ENCODE results near the gene KCNJ14. TPM values are rescaled to one million over a fixed set of nuclear protein-coding genes. Genes with fewer than 3 reads are reported as not detected.

Gene KCNJ14
- total RNA-seq, 2 donors from 2014 or later, result 0.34 to 1.2 TPM

DNA sequence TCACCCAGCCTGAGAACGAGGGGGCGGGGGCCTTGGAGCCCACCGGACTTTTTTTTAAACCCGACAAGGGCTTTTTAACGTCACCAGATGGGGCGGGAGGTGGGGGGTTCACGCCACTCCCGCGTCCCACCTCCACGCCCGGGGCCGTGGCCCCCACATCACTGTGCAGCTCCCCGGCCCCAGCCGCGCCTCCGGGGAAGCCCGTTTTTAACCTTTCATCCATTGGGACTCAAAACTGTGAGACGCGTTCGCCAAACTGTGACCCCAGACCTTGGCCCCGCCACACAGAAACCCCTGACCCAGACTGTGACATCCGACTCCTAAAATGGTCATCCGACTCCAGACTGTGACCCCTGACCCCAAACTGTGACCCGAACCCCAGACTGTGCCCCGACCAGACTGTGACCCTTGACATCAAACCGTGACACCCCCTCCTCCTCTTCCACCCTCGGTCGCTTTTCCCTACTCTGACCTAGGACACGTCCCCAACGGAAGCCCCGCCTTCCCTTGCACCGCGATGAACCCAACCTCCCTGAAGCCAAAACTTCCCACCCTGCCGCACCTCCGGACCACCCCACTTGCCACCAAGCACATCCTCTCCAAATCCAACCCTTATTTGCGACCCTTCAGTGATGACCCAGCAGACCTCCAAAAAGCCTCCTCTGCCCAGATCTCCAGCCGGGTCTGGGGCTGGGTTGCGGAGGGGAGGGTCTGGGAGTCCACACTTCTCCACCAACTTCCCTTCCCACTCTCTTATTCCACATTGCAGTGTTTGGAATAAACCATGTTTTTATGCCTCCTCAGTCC lies 11.0 kb upstream of the KCNJ14 start:
- DNase-seq, result no peak
- intact Hi-C loops (cut with DNase I, micrococcal nuclease), result no loop called here
- ATAC-seq, result no peak

- no peak for ATAC-seq
- DNase-seq, result no peak
- intact Hi-C loops (cut with DNase I, micrococcal nuclease), result no loop called here
Observed at GRCh38 chr19:48444936-48445200, 10.5 kb upstream of the KCNJ14 start.

- peak; percentile 9 for ATAC-seq
- intact Hi-C loops (cut with DNase I, micrococcal nuclease), result no loop called here
- DNase-seq, result no peak
Observed at GRCh38 chr19:48445256-48445605, 10.1 kb upstream of the KCNJ14 start.

GRCh38 chr19:48445606-48446481 lies 9.5 kb upstream of the KCNJ14 start, which contains the start of gene GRWD1:
TSS of gene GRWD1 (plus strand) at chr19:48445983. CDS start at chr19:48446006, 23 bp downstream.
- DNase-seq, result peak; percentile 92 to 93
- ATAC-seq, result peak; percentile 96
- intact Hi-C loops (cut with DNase I, micrococcal nuclease), result no loop called here

DNA sequence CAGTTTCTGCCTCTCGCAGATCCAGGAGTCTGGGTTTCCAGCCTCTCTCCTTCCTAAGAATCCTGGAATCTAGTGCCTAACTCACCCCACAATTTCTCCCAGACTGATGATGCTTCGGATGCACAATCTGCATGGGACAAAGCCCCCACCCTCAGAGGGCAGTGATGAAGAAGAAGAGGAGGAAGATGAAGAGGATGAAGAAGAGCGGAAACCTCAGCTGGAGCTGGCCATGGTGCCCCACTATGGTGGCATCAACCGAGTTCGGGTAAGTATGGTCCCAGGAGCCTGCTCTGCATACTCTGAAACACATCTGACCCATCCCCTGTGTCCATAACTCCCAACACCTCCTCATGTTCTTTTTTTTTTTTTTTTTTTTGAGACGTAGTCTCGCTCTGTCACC lies 8.8 kb upstream of the KCNJ14 start:
- ATAC-seq (no peak), DNase-seq (no peak)
- intact Hi-C loops (cut with DNase I, micrococcal nuclease), result no loop called here

DNA sequence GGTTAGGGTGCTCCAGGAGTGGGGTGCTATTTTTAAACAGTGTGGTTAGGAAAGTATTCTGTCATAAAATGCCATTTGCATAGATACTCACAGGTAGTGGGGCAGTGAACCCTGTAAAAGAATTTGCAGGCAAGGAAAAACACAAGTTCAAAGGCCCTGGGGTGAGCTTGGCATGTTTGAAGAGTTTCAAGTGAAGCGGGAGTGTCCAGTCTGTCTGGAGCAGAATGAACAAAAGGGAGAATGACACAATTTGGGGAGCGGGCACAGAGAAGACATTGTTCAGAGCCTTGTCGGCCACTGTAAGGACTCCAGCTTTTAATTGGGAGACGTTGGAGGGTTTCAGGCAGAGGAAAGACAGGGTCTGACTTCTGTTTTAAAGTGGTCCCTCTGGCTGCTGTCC lies 6.8 kb upstream of the KCNJ14 start:
- no peak for ATAC-seq
- DNase-seq, result no peak
- intact Hi-C loops (cut with DNase I, micrococcal nuclease), result no loop called here

DNA sequence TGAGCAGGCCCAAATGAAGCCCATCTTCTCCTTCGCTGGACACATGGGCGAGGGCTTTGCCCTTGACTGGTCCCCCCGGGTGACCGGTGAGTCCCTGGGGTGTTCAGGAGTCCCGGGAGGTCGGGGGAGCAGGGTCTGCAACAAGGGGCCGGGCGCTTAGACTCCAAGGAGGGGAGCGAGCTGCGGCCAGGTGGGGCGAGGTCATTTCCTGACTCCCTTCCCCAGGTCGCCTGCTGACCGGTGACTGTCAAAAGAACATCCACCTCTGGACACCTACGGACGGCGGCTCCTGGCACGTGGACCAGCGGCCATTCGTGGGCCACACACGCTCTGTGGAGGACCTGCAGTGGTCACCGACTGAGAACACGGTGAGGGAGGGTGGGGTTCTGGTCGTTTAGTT lies 4.9 kb upstream of the KCNJ14 start:
- intact Hi-C loops (cut with DNase I, micrococcal nuclease), result no loop called here
- DNase-seq, result no peak
- no peak for ATAC-seq

GRCh38 chr19:48450863-48451262 lies 4.5 kb upstream of the KCNJ14 start:
- ATAC-seq (no peak), DNase-seq (no peak)
- intact Hi-C loops (cut with DNase I, micrococcal nuclease), result no loop called here

- intact Hi-C loops (cut with DNase I, micrococcal nuclease), result no loop called here
- DNase-seq, result no peak
- no peak for ATAC-seq
Observed at GRCh38 chr19:48451624-48452023, 3.8 kb upstream of the KCNJ14 start.

- DNase-seq, result peak; percentile 43 to 66
- peak; percentile 93 for ATAC-seq
- intact Hi-C loops (cut with DNase I, micrococcal nuclease), result no loop called here
Observed at GRCh38 chr19:48452289-48453190, 2.8 kb upstream of the KCNJ14 start.

DNA sequence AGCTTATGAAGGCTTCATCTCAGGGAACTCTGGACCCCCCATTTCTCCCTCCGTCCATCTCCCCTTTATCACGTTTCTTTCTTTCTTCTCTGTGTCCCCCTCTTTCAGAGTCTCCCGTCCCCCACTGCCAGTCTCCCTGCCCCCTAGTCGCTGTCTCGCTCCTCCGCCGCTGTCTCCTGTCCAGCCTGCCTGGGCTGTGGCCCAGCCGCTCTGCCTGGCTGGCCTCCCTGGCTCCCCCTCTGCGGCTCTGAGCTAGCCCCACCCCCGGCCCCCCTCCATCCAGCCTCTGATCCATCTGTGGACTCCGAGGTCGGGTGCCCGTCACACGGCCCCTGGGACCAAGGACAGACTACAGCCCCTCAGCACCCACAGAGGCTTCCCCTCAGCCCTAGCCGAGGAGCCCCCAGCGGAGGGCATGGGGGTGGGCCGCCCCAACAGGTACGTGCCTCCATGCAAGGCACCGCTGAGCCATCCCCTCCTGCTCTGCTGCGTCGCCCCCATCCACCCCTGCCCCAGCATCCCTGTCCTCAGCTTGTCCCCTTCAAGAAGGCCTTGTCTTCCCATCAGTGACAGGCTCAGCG lies 1.1 kb upstream of the KCNJ14 start:
- intact Hi-C loops (cut with DNase I, micrococcal nuclease), result no loop called here
- DNase-seq (no peak), ATAC-seq (no peak)

GRCh38 chr19:48455908-48456562 lies 661 bp downstream of the KCNJ14 start:
- ATAC-seq (no peak), DNase-seq (no peak)
- intact Hi-C loops (cut with DNase I, micrococcal nuclease), result no loop called here

GRCh38 chr19:48456864-48457263 lies 1.5 kb downstream of the KCNJ14 start:
- intact Hi-C loops (cut with DNase I, micrococcal nuclease), result no loop called here
- ATAC-seq, result no peak
- no peak for DNase-seq

GRCh38 chr19:48458016-48458415 lies 2.6 kb downstream of the KCNJ14 start:
- no peak for ATAC-seq
- no peak for DNase-seq
- intact Hi-C loops (cut with DNase I, micrococcal nuclease), result no loop called here

DNA sequence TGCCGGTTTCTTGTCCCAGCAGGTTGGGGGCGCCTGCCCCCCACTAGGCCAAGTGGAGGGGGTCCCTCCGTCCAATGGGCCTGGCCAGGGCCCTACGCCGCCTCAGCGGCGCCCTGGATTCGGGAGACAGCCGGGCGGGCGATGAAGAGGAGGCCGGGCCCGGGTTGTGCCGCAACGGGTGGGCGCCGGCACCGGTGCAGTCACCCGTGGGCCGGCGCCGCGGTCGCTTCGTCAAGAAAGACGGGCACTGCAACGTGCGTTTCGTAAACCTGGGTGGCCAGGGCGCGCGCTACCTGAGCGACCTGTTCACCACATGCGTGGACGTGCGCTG lies 6.2 kb downstream of the KCNJ14 start:
- intact Hi-C loops (cut with DNase I, micrococcal nuclease), result no loop called here
- no peak for DNase-seq
- ATAC-seq, result no peak

DNA sequence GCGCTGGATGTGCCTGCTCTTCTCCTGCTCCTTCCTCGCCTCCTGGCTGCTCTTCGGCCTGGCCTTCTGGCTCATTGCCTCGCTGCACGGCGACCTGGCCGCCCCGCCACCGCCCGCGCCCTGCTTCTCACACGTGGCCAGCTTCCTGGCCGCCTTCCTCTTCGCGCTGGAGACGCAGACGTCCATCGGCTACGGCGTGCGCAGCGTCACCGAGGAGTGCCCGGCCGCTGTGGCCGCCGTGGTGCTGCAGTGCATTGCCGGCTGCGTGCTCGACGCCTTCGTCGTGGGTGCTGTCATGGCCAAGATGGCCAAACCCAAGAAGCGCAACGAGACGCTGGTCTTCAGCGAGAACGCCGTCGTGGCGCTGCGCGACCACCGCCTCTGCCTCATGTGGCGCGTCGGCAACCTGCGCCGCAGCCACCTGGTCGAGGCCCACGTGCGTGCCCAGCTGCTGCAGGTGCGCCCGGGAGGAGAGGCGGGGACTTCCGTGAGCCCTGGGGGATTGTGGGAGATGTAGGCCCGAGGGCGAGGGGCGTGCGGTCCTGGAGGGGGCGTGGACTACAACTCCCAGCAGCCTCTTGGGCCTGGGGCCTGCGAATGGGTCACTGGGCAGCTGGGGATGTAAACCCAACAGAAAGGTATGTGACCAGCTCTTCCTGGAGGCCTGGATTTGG lies 6.7 kb downstream of the KCNJ14 start:
- DNase-seq (no peak), ATAC-seq (no peak)
- intact Hi-C loops (cut with DNase I, micrococcal nuclease), result no loop called here

DNA sequence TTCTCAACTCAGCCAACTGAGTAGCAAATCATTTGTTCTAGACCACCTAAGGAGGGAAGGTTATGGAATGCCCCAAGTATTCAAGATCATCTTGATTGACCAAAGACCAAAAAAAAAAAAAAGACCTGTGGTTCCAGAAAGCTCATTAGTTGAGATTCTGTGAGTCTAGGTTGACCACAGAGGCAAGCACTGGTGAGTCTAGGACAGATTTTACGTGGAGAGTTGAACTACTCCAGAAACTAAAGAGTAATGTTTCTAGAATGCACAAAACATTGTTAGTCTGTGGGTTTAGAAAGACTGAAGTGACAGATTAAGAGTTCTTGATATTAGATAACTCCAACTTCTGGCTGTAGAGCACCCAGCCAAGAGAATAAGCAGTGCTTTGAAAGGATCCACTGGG lies 9.8 kb downstream of the KCNJ14 start:
- DNase-seq (no peak), ATAC-seq (no peak)
- intact Hi-C loops (cut with DNase I, micrococcal nuclease), result no loop called here

Measured in left colon (tissue), 2 donors.